NCI-H524 (cell line): ENCODE results near the gene PTX4.
"Not testable (repeated sequence)": the region's sequence is repeated elsewhere in the genome, so short reads cannot be mapped to it uniquely, and the experiment has no call there.

Experiments used
- DNase-seq, 2 experiments: peaks; one replicate each; lab custom pipeline; 2025; lab: John Stamatoyannopoulos, UW

The PTX4 gene

GRCh38 chr16:1481906-1482835 lies 6.6 kb downstream of the PTX4 start:
- DNase-seq, result no peak

- DNase-seq, result not testable (repeated sequence)
Observed at GRCh38 chr16:1478937-1479336, 9.8 kb downstream of the PTX4 start.

GRCh38 chr16:1477033-1477432 lies 11.7 kb downstream of the PTX4 start:
- no peak for DNase-seq

- peak in 1 of 2 experiments; percentile 24 for DNase-seq
Observed at GRCh38 chr16:1475552-1476114, 13.1 kb downstream of the PTX4 start.

GRCh38 chr16:1474796-1475551 lies 13.8 kb downstream of the PTX4 start, which contains the start of gene CLCN7:
CLCN7 (minus strand) TSS chr16:1475028; CDS start chr16:1474974, 54 bp downstream.
- DNase-seq, result peak; percentile 53 to 82

GRCh38 chr16:1474082-1474795 lies 14.5 kb downstream of the PTX4 start:
- DNase-seq, result no peak

GRCh38 chr16:1472974-1473373 lies 15.8 kb downstream of the PTX4 start:
- no peak for DNase-seq

- no peak for DNase-seq
Observed at GRCh38 chr16:1471569-1472194, 17.1 kb downstream of the PTX4 start.

- DNase-seq, result no peak
Observed at GRCh38 chr16:1470481-1471251, 18.1 kb downstream of the PTX4 start.

- DNase-seq, result no peak
Observed at GRCh38 chr16:1469693-1470201, 19.0 kb downstream of the PTX4 start.

GRCh38 chr16:1469141-1469540 lies 19.6 kb downstream of the PTX4 start:
- DNase-seq, result not testable (repeated sequence)

- no peak for DNase-seq
Observed at GRCh38 chr16:1468426-1468810, 20.3 kb downstream of the PTX4 start.

GRCh38 chr16:1466968-1467521 lies 21.7 kb downstream of the PTX4 start:
- no peak for DNase-seq

- no peak for DNase-seq
Observed at GRCh38 chr16:1466054-1466453, 22.7 kb downstream of the PTX4 start.

- DNase-seq, result no peak
Observed at GRCh38 chr16:1465567-1465915, 23.2 kb downstream of the PTX4 start.

GRCh38 chr16:1464894-1465566 lies 23.7 kb downstream of the PTX4 start:
- no peak for DNase-seq

GRCh38 chr16:1464196-1464893 lies 24.4 kb downstream of the PTX4 start:
- DNase-seq, result no peak

GRCh38 chr16:1461146-1461545 lies 27.6 kb downstream of the PTX4 start:
- no peak for DNase-seq

GRCh38 chr16:1460602-1461138 lies 28.1 kb downstream of the PTX4 start:
- DNase-seq, result no peak
